ENCODE results near the gene IFT43. TPM values are rescaled to one million over a fixed set of nuclear protein-coding genes. Genes with fewer than 3 reads are reported as not detected.

Gene IFT43
- total and polyA plus RNA-seq, 8 donors = 23.1 to 51.1 (median 42.0) TPM

- TF ChIP-seq CTCF (IDR thresholded peaks at IDR 0.05) = no peak
- Histone ChIP-seq H3K4me1 (no peaks in the 10 kb centered on the region), H3K9me3 (no peaks in the 10 kb centered on the region), H3K27me3 (peaks cover 0 to 34% of the 10 kb centered on the region in 2 donors), H3K36me3 (no peaks in the 10 kb centered on the region), H3K4me3 (no peak overlapping the region), H3K27ac (no peak overlapping the region)
- no peak for ATAC-seq
- no peak for DNase-seq
- intact Hi-C loops (cut with DNase I) = no loop called here
These were observed 129.5 kb downstream of the IFT43 start for GRCh38 chr14:76115010-76115422.

- Histone ChIP-seq H3K9me3 (no peaks in the 10 kb centered on the region), H3K36me3 (no peaks in the 10 kb centered on the region), H3K27me3 (peaks cover 0 to 21% of the 10 kb centered on the region in 2 donors), H3K27ac (no peak overlapping the region), H3K4me1 (no peaks in the 10 kb centered on the region), H3K4me3 (no peak overlapping the region)
- ATAC-seq (no peak), DNase-seq (no peak)
- TF ChIP-seq CTCF (IDR thresholded peaks at IDR 0.05) = no peak
- intact Hi-C loops (cut with DNase I) = no loop called here
These were observed 132.4 kb downstream of the IFT43 start for GRCh38 chr14:76117789-76118484.

- no peaks in the 10 kb centered on the region for H3K9me3 ChIP-seq
- peaks cover 0 to 14% of the 10 kb centered on the region in 2 donors for H3K27me3 ChIP-seq
- TF ChIP-seq CTCF (IDR thresholded peaks at IDR 0.05) = no peak
- H3K27ac ChIP-seq = no peak overlapping the region
- ATAC-seq (no peak), DNase-seq (no peak)
- no peak overlapping the region for H3K4me3 ChIP-seq
- no peaks in the 10 kb centered on the region for H3K4me1 ChIP-seq
- intact Hi-C loops (cut with DNase I) = no loop called here
- no peaks in the 10 kb centered on the region for H3K36me3 ChIP-seq
These were observed 133.0 kb downstream of the IFT43 start for GRCh38 chr14:76118594-76118993.

- ATAC-seq = no peak
- Histone ChIP-seq H3K27me3 (no peaks in the 10 kb centered on the region), H3K4me3 (no peak overlapping the region), H3K27ac (no peak overlapping the region), H3K4me1 (no peaks in the 10 kb centered on the region), H3K36me3 (no peaks in the 10 kb centered on the region), H3K9me3 (no peaks in the 10 kb centered on the region)
- no peak for TF ChIP-seq CTCF (IDR thresholded peaks at IDR 0.05)
- no peak for DNase-seq
- intact Hi-C loops (cut with DNase I) = no loop called here
These were observed 135.7 kb downstream of the IFT43 start for GRCh38 chr14:76121089-76121748.

- H3K27me3 ChIP-seq = peaks cover 0 to 7% of the 10 kb centered on the region in 2 donors
- no peak for ATAC-seq
- no peak overlapping the region for H3K4me3 ChIP-seq
- H3K36me3 ChIP-seq = no peaks in the 10 kb centered on the region
- intact Hi-C loops (cut with DNase I) = no loop called here
- no peak for DNase-seq
- H3K9me3 ChIP-seq = no peaks in the 10 kb centered on the region
- TF ChIP-seq CTCF (IDR thresholded peaks at IDR 0.05) = no peak
- no peak overlapping the region for H3K27ac ChIP-seq
- H3K4me1 ChIP-seq = no peaks in the 10 kb centered on the region
These were observed 138.1 kb downstream of the IFT43 start for GRCh38 chr14:76123426-76124225.

All from left lung (tissue), 10 donors.